ENCODE measurements around the gene PSMD8. TPM values are rescaled to one million over a fixed set of nuclear protein-coding genes. Genes with fewer than 3 reads are reported as not detected.

PSMD8 gene
- total RNA-seq, 2 donors from 2014 or later: 126 to 184 TPM

- DNase-seq: no peak
- intact Hi-C loops (cut with DNase I): no loop called here
- no peak overlapping the region for H3K27ac ChIP-seq
- no peak for TF ChIP-seq CTCF (IDR thresholded peaks at IDR 0.05)
- no peaks in the 10 kb centered on the region for H3K36me3 ChIP-seq
- H3K4me1 ChIP-seq: no peaks in the 10 kb centered on the region
- H3K9ac ChIP-seq (ENCODE audit: low read depth in 2 of 2, low read length in 2 of 2): no peak overlapping the region
- no peak overlapping the region for H3K4me3 ChIP-seq
- no peaks in the 10 kb centered on the region for H3K27me3 ChIP-seq
- no peaks in the 10 kb centered on the region for H3K9me3 ChIP-seq
These were observed 23.5 kb upstream of the PSMD8 start for GRCh38 chr19:38350883-38351282.

DNA sequence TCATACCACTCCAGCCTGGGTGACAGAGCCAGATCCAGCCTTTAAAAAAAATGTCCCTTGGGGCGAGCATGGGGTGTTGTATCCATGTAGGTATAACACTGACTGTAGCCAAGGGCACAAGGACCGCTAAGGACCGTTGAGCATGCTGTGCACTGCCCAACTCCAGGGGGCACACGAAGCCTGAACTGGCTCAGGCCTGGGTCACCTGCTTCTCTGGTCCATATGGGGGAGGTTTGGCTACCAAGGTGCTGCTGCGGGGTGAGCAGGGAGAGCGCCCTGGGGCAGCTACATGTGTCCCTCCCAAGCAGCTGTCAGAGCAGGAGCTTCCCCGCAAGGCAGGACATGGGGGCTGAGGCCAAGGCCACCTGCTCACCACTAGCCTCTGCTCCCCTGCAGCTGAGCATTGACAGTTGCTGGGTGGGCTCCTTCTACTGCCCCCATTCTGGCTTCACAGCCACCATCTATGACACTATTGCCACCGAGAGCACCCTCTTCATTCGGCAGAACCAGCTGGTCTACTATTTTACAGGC is 22.4 kb upstream of the PSMD8 start:
- no peaks in the 10 kb centered on the region for H3K27me3 ChIP-seq
- no peaks in the 10 kb centered on the region for H3K4me1 ChIP-seq
- H3K4me3 ChIP-seq: no peak overlapping the region
- no peak overlapping the region for H3K9ac ChIP-seq (ENCODE audit: low read depth in 2 of 2, low read length in 2 of 2)
- no peak for DNase-seq
- H3K9me3 ChIP-seq: no peaks in the 10 kb centered on the region
- no peaks in the 10 kb centered on the region for H3K36me3 ChIP-seq
- no peak overlapping the region for H3K27ac ChIP-seq
- intact Hi-C loops (cut with DNase I): no loop called here
- no peak for TF ChIP-seq CTCF (IDR thresholded peaks at IDR 0.05)

DNA sequence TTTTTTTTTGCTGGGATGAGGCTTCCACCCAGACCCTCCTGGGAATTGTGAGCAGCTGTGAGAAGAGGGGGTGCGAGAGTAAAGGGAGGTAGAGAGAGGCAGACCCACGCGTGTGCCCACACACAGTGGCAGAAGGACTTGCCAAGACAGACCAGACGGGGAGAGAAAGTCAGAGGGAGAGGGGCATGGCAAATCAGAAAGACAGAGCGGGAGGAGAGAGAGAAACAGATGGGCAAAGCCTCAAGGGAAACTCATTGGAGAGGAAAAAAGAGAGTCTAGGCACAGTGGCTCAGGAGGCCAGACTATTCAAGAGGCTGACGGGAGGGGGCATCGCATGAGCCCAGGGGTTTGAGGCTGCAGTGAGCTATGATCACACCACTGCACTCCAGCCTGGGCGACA is 21.8 kb upstream of the PSMD8 start:
- no peaks in the 10 kb centered on the region for H3K36me3 ChIP-seq
- no peaks in the 10 kb centered on the region for H3K4me1 ChIP-seq
- TF ChIP-seq CTCF (IDR thresholded peaks at IDR 0.05): no peak
- DNase-seq: no peak
- no peaks in the 10 kb centered on the region for H3K9me3 ChIP-seq
- no peak overlapping the region for H3K27ac ChIP-seq
- H3K27me3 ChIP-seq: no peaks in the 10 kb centered on the region
- H3K9ac ChIP-seq (ENCODE audit: low read depth in 2 of 2, low read length in 2 of 2): no peak overlapping the region
- intact Hi-C loops (cut with DNase I): no loop called here
- H3K4me3 ChIP-seq: no peak overlapping the region

DNA sequence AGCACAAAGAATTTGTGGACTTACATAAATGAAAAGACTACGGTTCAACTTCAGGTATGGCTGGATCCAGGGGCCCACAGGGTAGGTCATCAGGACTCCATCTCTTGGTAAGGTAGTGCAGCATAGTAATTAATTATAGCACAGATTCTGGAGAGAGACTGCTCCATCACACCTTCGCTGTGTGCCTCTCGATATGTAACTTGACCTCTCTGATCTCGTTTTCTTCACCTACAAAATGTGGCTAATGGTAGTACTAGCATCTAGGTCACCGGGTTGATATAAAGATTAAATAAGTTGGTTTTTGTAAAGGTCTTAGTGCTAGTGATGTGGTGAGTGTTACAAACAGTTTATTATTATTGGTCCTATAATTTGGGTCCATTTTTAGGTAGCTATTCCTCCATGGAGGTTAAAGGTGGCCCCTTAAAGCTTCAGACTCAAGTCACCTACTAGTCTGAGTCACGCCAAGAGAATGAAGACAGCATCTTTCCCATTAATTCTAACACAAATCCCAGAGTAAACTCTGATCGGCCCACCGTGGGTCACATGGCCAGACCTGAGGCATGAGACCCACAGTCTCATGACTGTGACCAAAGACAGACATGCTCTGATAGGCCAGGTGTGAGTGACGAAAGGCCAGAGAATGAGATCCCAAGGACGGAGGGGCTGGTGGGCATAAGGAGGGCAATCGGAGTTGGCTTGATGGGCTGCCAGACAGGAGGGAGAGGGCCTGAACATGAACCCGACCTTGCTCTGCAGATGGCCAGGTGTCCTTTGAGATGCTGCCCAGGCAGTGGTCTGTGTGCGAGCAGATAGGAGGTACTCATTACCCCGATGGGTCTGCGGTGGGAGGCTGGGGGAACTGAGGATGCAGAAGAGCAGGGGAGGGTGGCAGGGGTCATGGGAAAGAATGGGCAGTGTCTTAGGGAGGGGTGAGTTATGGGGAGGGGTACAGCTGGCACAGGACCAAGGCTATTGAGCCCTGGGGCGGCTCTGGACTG is 18.3 kb upstream of the PSMD8 start:
- no peak for DNase-seq
- intact Hi-C loops (cut with DNase I): no loop called here
- TF ChIP-seq CTCF (IDR thresholded peaks at IDR 0.05): no peak
- Histone ChIP-seq H3K9me3 (no peaks in the 10 kb centered on the region), H3K27me3 (peaks cover 4% of the 10 kb centered on the region), H3K9ac (ENCODE audit: low read depth in 2 of 2, low read length in 2 of 2) (no peak overlapping the region), H3K36me3 (no peaks in the 10 kb centered on the region), H3K27ac (no peak overlapping the region), H3K4me3 (no peak overlapping the region), H3K4me1 (no peaks in the 10 kb centered on the region)

GRCh38 chr19:38358071-38358470 is 16.3 kb upstream of the PSMD8 start:
- peaks cover 2% of the 10 kb centered on the region for H3K4me1 ChIP-seq
- no peak overlapping the region for H3K9ac ChIP-seq (ENCODE audit: low read depth in 2 of 2, low read length in 2 of 2)
- DNase-seq: no peak
- H3K4me3 ChIP-seq: no peak overlapping the region
- no peaks in the 10 kb centered on the region for H3K36me3 ChIP-seq
- TF ChIP-seq CTCF (IDR thresholded peaks at IDR 0.05): no peak
- peaks cover 4% of the 10 kb centered on the region for H3K27me3 ChIP-seq
- intact Hi-C loops (cut with DNase I): no loop called here
- H3K27ac ChIP-seq: no peak overlapping the region
- H3K9me3 ChIP-seq: no peaks in the 10 kb centered on the region

Data from colonic mucosa (tissue), 4 donors.